SU-DHL-6 (cell line): ENCODE measurements around the gene RANBP3.

Experiments
- CTCF ChIP-seq: fragments of 200-600 bp; sonication (generic); IDR thresholded peaks from one replicate; pipeline ENCODE4 v1.5.1; 2017; ENCODE audit warnings: antibody characterized with exemption, mild to moderate bottlenecking, low read length, moderate library complexity; ENCODE audit not compliant: insufficient read depth, poor library complexity, severe bottlenecking
- EZH2phosphoT487 ChIP-seq: fragments of 200-600 bp; sonication (generic), shearing (Covaris generic); conservative IDR thresholded peaks from 2 replicates; pipeline ENCODE4 v1.6.1; 2018; ENCODE audit warnings: mild to moderate bottlenecking, antibody characterized with exemption, low read length, moderate library complexity, mixed read lengths

GRCh38 chr19:5972355-5972731, 5.6 kb downstream of the RANBP3 start:
- TF ChIP-seq CTCF: no peak
- no peak for TF ChIP-seq EZH2phosphoT487
